Endothelial cell of umbilical vein (primary cell): Measurements from ENCODE around the gene PSMC6. TPM values are rescaled to one million over a fixed set of nuclear protein-coding genes. Genes with fewer than 3 reads are reported as not detected.

ENCODE experiments used
- BruUV-seq: library from RNA; stranded (reverse); fragments of 400-500 nt; replicated peaks from 2 replicates; lab custom pipeline; 2021; lab: Mats Ljungman, UMichigan
- CTCF ChIA-PET: fragments of 300-600, 350-600 bp; sonication (Branson Sonifier 250); formaldehyde crosslinking; loops from one replicate; lab custom pipeline; 2021; ENCODE audit warnings: antibody characterized with exemption, inconsistent platforms; lab: Charles Lee
- POLR2A ChIA-PET: fragments of 300-600, 350-600 bp; sonication (Branson Sonifier 250); formaldehyde crosslinking; loops from one replicate; lab custom pipeline; 2021; ENCODE audit warnings: antibody characterized with exemption, inconsistent platforms; lab: Charles Lee
- DNase-seq: peaks from one replicate; pipeline ENCODE4 v3.0.0-alpha.2; 2011; ENCODE audit warnings: low read depth, low spot score
- FAIRE-seq: peaks from 2 replicates; lab custom pipeline; 2011; peaks lifted over from hg19 to GRCh38; lab: Jason Lieb, UNC
- H2AFZ ChIP-seq: 2 replicates; pipeline ENCODE4 v1.6.0; 2012; ENCODE audit warnings: low read depth, low read length, control low read depth, inconsistent platforms
- H3K27ac ChIP-seq: 2 replicates; pipeline ENCODE4 v1.5.1; 2011; ENCODE audit warnings: low read depth, mild to moderate bottlenecking, control low read depth, low read length, moderate library complexity; ENCODE audit not compliant: insufficient read depth
- H3K27me3 ChIP-seq, 2 experiments: 2 replicates each; pipeline versions ENCODE4 v1.6.0 to v1.6.1; 2011; ENCODE audit warnings: low read length in 2 of 2, mixed read lengths in 1 of 2; ENCODE audit not compliant: control insufficient read depth in 2 of 2, insufficient read depth in 2 of 2
- H3K36me3 ChIP-seq, 2 experiments: 2 replicates in 1 of 2; 3 replicates in 1 of 2; pipeline ENCODE4 v1.5.1; 2011; ENCODE audit warnings: low read length in 2 of 2, mild to moderate bottlenecking in 1 of 2, moderate library complexity in 1 of 2; ENCODE audit not compliant: control insufficient read depth in 2 of 2, insufficient read depth in 2 of 2; ENCODE audit errors: extremely low read depth in 1 of 2
- H3K4me1 ChIP-seq: 3 replicates; pipeline ENCODE4 v1.5.1; 2011; ENCODE audit warnings: mild to moderate bottlenecking, low read length; ENCODE audit not compliant: control insufficient read depth, insufficient read depth; ENCODE audit errors: extremely low read depth
- H3K4me2 ChIP-seq: 2 replicates; pipeline ENCODE4 v1.6.1; 2011; ENCODE audit warnings: low read length, control low read depth, mixed read lengths; ENCODE audit not compliant: insufficient read depth
- H3K4me3 ChIP-seq, 3 experiments: fragments of 200-600 bp in 1 of 3; sonication (generic), shearing (Covaris generic) in 1 of 3; replicated peaks in 1 of 3; 2 replicates each; pipeline ENCODE4 v1.5.1; 2011 to 2016; ENCODE audit warnings: control low read depth in 3 of 3, low read length in 3 of 3, mild to moderate bottlenecking in 2 of 3, inconsistent platforms in 1 of 3, low read depth in 1 of 3, moderate library complexity in 1 of 3; ENCODE audit not compliant: insufficient read depth in 1 of 3
- H3K79me2 ChIP-seq: 2 replicates; pipeline ENCODE4 v1.6.0; 2012; ENCODE audit warnings: low read length, inconsistent platforms; ENCODE audit not compliant: control insufficient read depth, insufficient read depth
- H3K9ac ChIP-seq: replicated peaks from 2 replicates; pipeline ENCODE3; 2011; ENCODE audit warnings: low read length, control low read depth; ENCODE audit not compliant: insufficient read depth; ENCODE audit errors: extremely low read depth
- H3K9me1 ChIP-seq: replicated peaks from 3 replicates; pipeline ENCODE4 v1.6.0; 2011; ENCODE audit warnings: mild to moderate bottlenecking, low read length; ENCODE audit not compliant: control insufficient read depth, insufficient read depth; ENCODE audit errors: extremely low read depth
- H3K9me3 ChIP-seq: replicated peaks from 2 replicates; pipeline ENCODE4 v1.5.1; 2012; ENCODE audit warnings: low read length, inconsistent platforms; ENCODE audit not compliant: control insufficient read depth, insufficient read depth
- H4K20me1 ChIP-seq: replicated peaks from 2 replicates; pipeline ENCODE3; 2011; ENCODE audit warnings: mild to moderate bottlenecking, low read length; ENCODE audit not compliant: control insufficient read depth, insufficient read depth; ENCODE audit errors: extremely low read depth
- CTCF ChIP-seq, 2 donors: IDR thresholded peaks; 1 replicate in 1 of 2; 2 replicates in 1 of 2; pipeline ENCODE4 v1.5.1; 2011; ENCODE audit warnings: low read length in 2 of 2, mild to moderate bottlenecking in 2 of 2, moderate library complexity in 2 of 2, control low read depth in 1 of 2, inconsistent platforms in 1 of 2, low read depth in 1 of 2; ENCODE audit not compliant: insufficient read depth in 1 of 2; ENCODE audit errors: extremely low read depth in 1 of 2
- EZH2 ChIP-seq: IDR thresholded peaks from 2 replicates; pipeline ENCODE4 v1.6.1; 2012; ENCODE audit warnings: borderline replicate concordance, low read depth, mild to moderate bottlenecking, moderate library complexity, low read length, inconsistent platforms; ENCODE audit not compliant: severe bottlenecking
- FOS ChIP-seq: IDR thresholded peaks from 2 replicates; pipeline ENCODE4 v1.6.1; 2011; ENCODE audit warnings: mild to moderate bottlenecking, low read length, moderate library complexity, borderline replicate concordance; ENCODE audit not compliant: insufficient read depth
- GATA2 ChIP-seq: IDR thresholded peaks from 2 replicates; pipeline ENCODE4 v1.7.0; 2011; ENCODE audit warnings: low read depth, mild to moderate bottlenecking, moderate library complexity, mixed read lengths, low read length; ENCODE audit not compliant: insufficient read length, insufficient read depth
- JUN ChIP-seq: IDR thresholded peaks from 2 replicates; pipeline ENCODE4 v1.6.1; 2011; ENCODE audit warnings: borderline replicate concordance, low read depth; ENCODE audit not compliant: insufficient read length, insufficient read depth
- MAX ChIP-seq: IDR thresholded peaks from 2 replicates; pipeline ENCODE4 v1.6.1; 2011; ENCODE audit not compliant: insufficient read depth, insufficient read length
- MYC ChIP-seq: IDR thresholded peaks from one replicate; pipeline ENCODE4 v1.6.1; 2011; ENCODE audit warnings: mild to moderate bottlenecking, low read depth, low read length
- POLR2A ChIP-seq: IDR thresholded peaks from 2 replicates; pipeline ENCODE4 v1.6.1; 2012; ENCODE audit warnings: low read depth, mild to moderate bottlenecking, control low read depth, low read length
- POLR2AphosphoS5 ChIP-seq: IDR thresholded peaks from 2 replicates; pipeline ENCODE4 v1.6.1; 2012; ENCODE audit warnings: low read depth, mild to moderate bottlenecking, control low read depth, low read length, moderate library complexity; ENCODE audit not compliant: insufficient read depth
- dilution Hi-C: fragments of 300-500 bp; cut with MboI; formaldehyde crosslinking; loops from one replicate; pipeline ENCODE4 v1.15.0; 2019; ENCODE audit warnings: low sequenced_read_pairs; ENCODE audit not compliant: extremely low pct_ligation_motif_present
- intact Hi-C: fragments of 100-400 bp; cut with micrococcal nuclease; formaldehyde crosslinking; loops from one replicate; pipeline ENCODE4 v1.10.0; 2022
- polyA plus RNA-seq, 4 experiments: library from polyadenylated mRNA; depleted of rRNA in 3 of 4; stranded (reverse) in 3 of 4; unstranded in 1 of 4; fragments of >200 nt; gene quantifications; 2 replicates each; pipeline versions ENCODE4 v1.2.1 to v1.2.3, GENCODE V29; 2011 to 2012; ENCODE audit warnings: missing spikeins in 1 of 4
- total RNA-seq: library from RNA; stranded (reverse); gene quantifications from 2 replicates; pipeline ENCODE4 v1.2.3, GENCODE V29; 2021

The PSMC6 gene
- total and polyA plus RNA-seq, 2 donors (not counting 3 experiments of a cell fraction or from before 2014, with no cell fraction given): 44.0 to 103 TPM

- Histone ChIP-seq H3K36me3 (no peaks in the 10 kb centered on the region), H3K9ac (no peak overlapping the region), H2AFZ (no peak overlapping the region), H4K20me1 (no peaks in the 10 kb centered on the region), H3K27ac (no peak overlapping the region), H3K27me3 (no peaks in the 10 kb centered on the region), H3K9me3 (no peaks in the 10 kb centered on the region), H3K79me2 (peaks cover 30% of the 10 kb centered on the region), H3K4me1 (peaks cover 6% of the 10 kb centered on the region), H3K4me2 (no peak overlapping the region), H3K9me1 (peaks cover 2% of the 10 kb centered on the region), H3K4me3 (no peak overlapping the region)
- FAIRE-seq (no peak), DNase-seq (no peak)
- intact Hi-C loops (loop anchor here (5.0 kb wide), 1 partner anchor 33 kb away; no protein-coding TSS in a partner anchor), dilution Hi-C loops (no loop called here)
- TF ChIP-seq POLR2AphosphoS5: no peak
- CTCF ChIA-PET: no interaction called here
- POLR2A ChIA-PET: no interaction called here
- no TSS peak for BruUV-seq
Observed at GRCh38 chr14:52733824-52734223, 26.8 kb downstream of the PSMC6 start.

- FAIRE-seq (no peak), DNase-seq (no peak)
- H3K27ac ChIP-seq: no peak overlapping the region
- no peak overlapping the region for H3K4me2 ChIP-seq
- peaks cover 28% of the 10 kb centered on the region for H3K79me2 ChIP-seq
- no TSS peak for BruUV-seq
- no peaks in the 10 kb centered on the region for H3K36me3 ChIP-seq
- H3K27me3 ChIP-seq: no peaks in the 10 kb centered on the region
- H3K4me3 ChIP-seq: no peak overlapping the region
- no peaks in the 10 kb centered on the region for H3K9me3 ChIP-seq
- no peak overlapping the region for H2AFZ ChIP-seq
- dilution Hi-C loops (no loop called here), intact Hi-C loops (no loop called here)
- H3K9ac ChIP-seq: no peak overlapping the region
- H4K20me1 ChIP-seq: no peaks in the 10 kb centered on the region
- ChIA-PET CTCF (interaction anchor here (1.1 to 1.7 kb wide), 3 partner anchors 11 to 225 kb away, joined by 3 to 7 read pairs (median 5); no protein-coding TSS in a partner anchor), POLR2A (no interaction called here)
- H3K9me1 ChIP-seq: peaks cover 2% of the 10 kb centered on the region
- peaks cover 14% of the 10 kb centered on the region for H3K4me1 ChIP-seq
- TF ChIP-seq EZH2: no peak
- no peak for TF ChIP-seq MAX
- no peak for TF ChIP-seq GATA2
- TF ChIP-seq MYC: no peak
- no peak for TF ChIP-seq POLR2AphosphoS5
- no peak for TF ChIP-seq FOS
- no peak for TF ChIP-seq JUN
- no peak for TF ChIP-seq CTCF (IDR thresholded peaks at IDR 0.05; ENCODE audit: extremely low read depth in 1 of 2, insufficient read depth in 1 of 2, low read depth in 1 of 2, low read length in 2 of 2)
- no peak for TF ChIP-seq POLR2A
Observed at GRCh38 chr14:52735921-52736489, 29.0 kb downstream of the PSMC6 start.
